Activated CD8-positive, alpha-beta T cell treated with anti-CD3 and anti-CD28 coated beads, Interleukin-2, amount 10 ng/mL, durations not matched to agents 7 days and 5 days (primary cell): ENCODE results near the gene OCSTAMP. TPM values are rescaled to one million over a fixed set of nuclear protein-coding genes. Genes with fewer than 3 reads are reported as not detected.
A peak's percentile ranks its signal among the peaks of the same experiment; 100 is the strongest.

Experiments
- ATAC-seq: fragments of 150-1000 bp; cut with Tn5 transposase; one replicate; pipeline ENCODE4 v1.10.0; 2021; ENCODE audit warnings: moderate library complexity
- CTCF ChIA-PET: fragments of 350-600 bp; sonication (Branson Sonifier 250); formaldehyde crosslinking; loops from one replicate; lab custom pipeline; 2021; ENCODE audit warnings: antibody characterized with exemption; lab: Charles Lee
- POLR2A ChIA-PET: fragments of 350-600 bp; sonication (Branson Sonifier 250); formaldehyde crosslinking; loops from one replicate; lab custom pipeline; 2021; ENCODE audit warnings: antibody characterized with exemption; lab: Charles Lee
- DNase-seq: peaks from one replicate; pipeline ENCODE4 v3.0.0-alpha.2; 2020
- H3K27ac Mint-ChIP-seq: one replicate; pipeline ENCODE4 v1.8.0; 2021; ENCODE audit warnings: mild to moderate bottlenecking, mixed read lengths
- H3K27me3 Mint-ChIP-seq: one replicate; pipeline ENCODE4 v1.8.0; 2021; ENCODE audit warnings: low read depth, mixed read lengths
- H3K36me3 Mint-ChIP-seq: one replicate; pipeline ENCODE4 v1.8.0; 2021; ENCODE audit warnings: low read depth, mixed read lengths
- H3K4me1 Mint-ChIP-seq: one replicate; pipeline ENCODE4 v1.8.0; 2021; ENCODE audit warnings: low read depth, mixed read lengths
- H3K4me3 Mint-ChIP-seq: one replicate; pipeline ENCODE4 v1.8.0; 2021; ENCODE audit warnings: mild to moderate bottlenecking, mixed read lengths
- H3K9me3 Mint-ChIP-seq: one replicate; pipeline ENCODE4 v1.8.0; 2022; ENCODE audit warnings: mixed read lengths; ENCODE audit not compliant: insufficient read depth
- total RNA-seq, 2 experiments: library from RNA; stranded (reverse); gene quantifications; one replicate each; pipeline ENCODE4 v1.2.3, GENCODE V29; 2021

OCSTAMP gene
- total RNA-seq, 2 experiments from 2014 or later = not detected

DNA sequence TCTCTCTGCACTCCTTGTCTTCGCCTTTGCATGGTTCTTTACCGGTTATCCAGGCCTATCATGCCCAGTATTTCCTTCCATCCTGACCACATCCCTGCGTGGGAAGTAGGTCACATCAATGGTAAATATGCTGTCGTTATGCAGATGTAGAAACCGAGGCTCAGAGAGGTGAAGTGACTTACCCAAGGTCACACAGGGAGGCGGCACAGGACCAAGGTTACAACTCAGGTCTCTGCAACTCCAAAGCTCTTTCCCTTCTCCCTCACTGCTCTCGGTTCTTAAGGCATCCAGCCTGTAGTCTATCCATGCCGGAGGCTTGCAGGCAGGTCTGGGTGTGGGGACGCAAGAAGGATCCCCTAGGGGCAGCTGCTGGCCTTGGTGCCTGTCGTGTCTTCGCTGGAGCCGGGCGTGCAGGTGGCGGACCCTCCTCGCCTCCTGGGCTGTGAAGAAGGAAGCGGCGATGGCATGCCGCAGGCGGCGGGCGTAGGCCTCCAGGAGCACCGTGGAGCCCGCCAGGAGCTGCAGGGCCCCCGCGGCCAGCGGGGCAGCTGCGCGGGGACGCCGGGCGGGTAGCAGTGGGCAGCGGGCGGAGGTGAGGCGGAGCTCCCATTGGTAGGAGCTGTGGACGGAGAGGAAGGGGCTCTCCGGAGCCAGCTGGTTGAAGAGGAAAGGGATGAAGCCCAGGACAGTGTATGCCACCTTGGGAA is 9.1 kb downstream of the OCSTAMP start:
- peaks cover 31% of the 10 kb centered on the region for H3K27me3 Mint-ChIP-seq

DNA sequence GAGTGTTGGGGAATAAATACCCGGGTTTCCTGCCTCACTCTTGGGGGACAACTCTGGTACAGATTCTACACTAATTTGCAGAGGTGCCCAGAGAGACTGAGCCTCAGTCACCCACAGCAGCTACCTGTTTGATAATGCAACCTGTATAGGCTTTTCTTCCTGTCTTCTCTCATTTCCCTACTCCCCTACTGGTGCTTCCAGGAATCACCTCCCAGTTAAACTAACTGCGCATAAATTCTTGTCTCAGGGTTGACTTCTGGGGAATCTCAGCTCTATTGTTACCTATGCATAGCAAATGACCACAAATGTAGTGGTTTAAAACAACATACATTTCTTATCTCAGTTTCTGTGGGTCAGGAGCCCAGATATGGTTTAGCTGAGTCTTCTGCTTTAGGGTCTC is 11.3 kb downstream of the OCSTAMP start:
- ChIA-PET CTCF (no interaction called here), POLR2A (interaction anchor here (1.9 kb wide), 1 partner anchor 151 kb away, joined by 5 read pairs; the partner anchor contains the start of gene TP53RK)
- Mint-ChIP-seq H3K36me3 (no peaks in the 10 kb centered on the region), H3K27ac (no peak overlapping the region), H3K27me3 (peaks cover 40% of the 10 kb centered on the region), H3K9me3 (no peaks in the 10 kb centered on the region), H3K4me1 (peaks cover 5% of the 10 kb centered on the region), H3K4me3 (no peak overlapping the region)
- ATAC-seq (no peak), DNase-seq (no peak)

More for the DNA sequence above, 9.1 kb downstream of the OCSTAMP start:
- ChIA-PET POLR2A (interaction anchor here (1.1 kb wide), 1 partner anchor 11 kb away, joined by 6 read pairs; no protein-coding TSS in a partner anchor), CTCF (interaction anchor here (1.4 to 2.0 kb wide), 2 partner anchors 21 to 139 kb away, joined by 5 to 6 read pairs; no protein-coding TSS in a partner anchor)
- Mint-ChIP-seq H3K36me3 (no peaks in the 10 kb centered on the region), H3K9me3 (no peaks in the 10 kb centered on the region), H3K4me3 (no peak overlapping the region), H3K4me1 (peaks cover 5% of the 10 kb centered on the region), H3K27ac (no peak overlapping the region)
- DNase-seq (no peak), ATAC-seq (no peak)

DNA sequence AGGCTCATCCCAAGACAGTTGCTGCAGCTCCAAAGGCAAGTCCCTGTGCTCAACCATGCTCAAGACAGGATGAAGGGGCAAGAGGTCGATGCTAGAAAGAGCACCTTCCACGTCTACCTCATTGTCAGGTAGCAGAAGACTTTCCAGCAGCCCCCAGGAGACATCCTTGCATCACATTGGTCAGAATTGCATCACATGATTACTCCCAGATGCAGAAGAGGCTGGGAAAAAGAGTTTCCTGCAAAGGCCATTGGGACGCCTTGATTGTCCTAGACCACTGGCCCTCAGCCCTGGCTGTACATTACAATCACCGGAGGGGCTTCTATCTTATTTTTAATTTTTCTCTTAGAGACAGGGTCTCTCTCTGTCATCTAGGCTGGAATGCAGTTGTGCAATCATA is 19.8 kb downstream of the OCSTAMP start:
- ChIA-PET CTCF (interaction anchor here (0.7 to 2.4 kb wide), 2 partner anchors 14 to 150 kb away, joined by 3 to 11 read pairs; no protein-coding TSS in a partner anchor), POLR2A (no interaction called here)
- H3K4me3 Mint-ChIP-seq = no peak overlapping the region
- H3K9me3 Mint-ChIP-seq = no peaks in the 10 kb centered on the region
- H3K27me3 Mint-ChIP-seq = peaks cover 30% of the 10 kb centered on the region
- H3K4me1 Mint-ChIP-seq = no peaks in the 10 kb centered on the region
- ATAC-seq (no peak), DNase-seq (no peak)
- no peaks in the 10 kb centered on the region for H3K36me3 Mint-ChIP-seq
- H3K27ac Mint-ChIP-seq = peak overlapping the region; percentile 8

DNA sequence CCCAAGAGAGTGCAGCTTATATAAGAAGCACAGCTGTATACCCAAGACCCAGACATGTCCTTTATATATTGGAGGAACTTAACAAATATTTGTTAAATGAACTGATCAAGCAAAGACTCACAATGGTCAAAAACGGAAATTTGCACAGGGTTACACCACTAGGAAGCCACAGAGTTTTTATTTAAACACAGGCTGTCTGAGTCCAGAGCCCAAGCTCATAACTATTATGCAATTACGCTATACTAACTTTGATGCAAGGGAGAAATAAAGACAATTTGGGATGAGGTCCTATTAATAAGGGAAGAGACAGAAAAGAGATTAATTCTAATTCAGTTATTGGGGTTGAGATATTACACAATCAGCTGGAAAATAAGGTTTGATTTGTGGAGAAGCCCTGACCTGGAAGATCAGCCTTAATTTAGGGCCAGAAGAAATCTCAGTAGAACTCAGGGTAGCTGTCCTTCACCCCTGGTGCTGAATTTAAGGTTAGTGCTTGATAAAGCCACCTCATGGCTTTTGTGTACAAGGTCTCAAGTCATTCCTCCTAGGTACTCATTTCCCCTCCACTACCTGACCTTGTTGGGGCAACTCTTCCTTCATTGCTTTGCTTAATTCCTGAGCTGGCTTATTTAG is 26.6 kb downstream of the OCSTAMP start:
- ATAC-seq (no peak), DNase-seq (peak; percentile 51)
- ChIA-PET CTCF (interaction anchor here (0.8 to 2.1 kb wide), 6 partner anchors 12 to 229 kb away, joined by 3 to 8 read pairs (median 4); no protein-coding TSS in a partner anchor), POLR2A (no interaction called here)
- Mint-ChIP-seq H3K27me3 (peaks cover 36% of the 10 kb centered on the region), H3K36me3 (no peaks in the 10 kb centered on the region), H3K27ac (no peak overlapping the region), H3K9me3 (no peaks in the 10 kb centered on the region), H3K4me1 (no peaks in the 10 kb centered on the region), H3K4me3 (no peak overlapping the region)

DNA sequence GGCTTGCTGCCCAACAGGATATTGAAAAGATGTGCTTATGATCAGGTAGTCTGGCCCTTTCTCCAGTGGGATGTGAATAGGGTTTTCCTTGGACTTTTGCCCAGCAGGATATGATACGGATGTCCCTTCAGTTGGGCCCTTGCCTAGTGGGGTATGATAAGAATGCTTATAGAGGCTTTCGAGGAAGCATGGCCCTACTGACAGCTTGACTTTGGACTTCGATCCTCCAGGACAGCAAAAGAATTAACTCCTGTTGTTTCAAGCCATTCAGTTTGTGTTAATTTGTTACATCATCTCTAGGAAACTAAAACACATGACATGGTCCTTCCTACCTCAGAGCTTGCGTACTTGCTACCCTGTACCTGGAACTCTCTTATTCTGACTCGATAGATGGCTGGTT is 27.3 kb downstream of the OCSTAMP start:
- CTCF ChIA-PET = interaction anchor here (0.8 to 2.1 kb wide), 5 partner anchors 22 to 157 kb away, joined by 3 to 8 read pairs (median 4); no protein-coding TSS in a partner anchor
- DNase-seq (no peak), ATAC-seq (no peak)
- Mint-ChIP-seq H3K4me3 (no peak overlapping the region), H3K4me1 (no peaks in the 10 kb centered on the region), H3K9me3 (no peaks in the 10 kb centered on the region), H3K27ac (no peak overlapping the region), H3K27me3 (peaks cover 33% of the 10 kb centered on the region), H3K36me3 (no peaks in the 10 kb centered on the region)
- POLR2A ChIA-PET = no interaction called here

DNA sequence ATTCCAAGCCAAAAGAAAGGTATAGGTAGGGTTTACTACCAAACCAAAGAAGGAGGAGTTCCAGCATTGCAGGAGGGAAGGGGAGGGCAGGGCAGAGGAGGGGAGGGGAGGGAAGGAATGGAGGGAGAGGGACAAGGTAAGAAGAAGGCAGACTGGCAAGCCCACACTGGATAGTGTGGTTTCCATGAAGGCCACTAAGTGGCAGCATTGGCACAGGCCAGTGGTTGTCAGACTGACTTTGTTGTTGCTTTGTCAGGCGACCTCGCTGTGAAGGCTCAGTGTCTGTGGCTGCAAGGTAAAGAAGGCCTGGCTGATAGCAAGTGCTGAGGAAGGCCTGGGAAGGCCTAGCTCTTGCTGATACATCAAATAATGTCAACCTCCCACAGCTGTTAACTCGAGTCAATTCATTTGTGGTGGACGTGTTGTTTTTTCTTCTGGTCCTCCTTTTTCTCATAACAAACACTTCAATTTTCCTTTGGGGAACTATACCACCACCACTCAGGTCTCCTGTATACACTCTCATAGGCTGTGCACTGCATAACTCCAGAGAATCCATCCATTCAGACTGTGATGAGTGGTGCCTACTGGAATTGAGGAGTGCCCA is 29.4 kb downstream of the OCSTAMP start:
- Mint-ChIP-seq H3K36me3 (no peaks in the 10 kb centered on the region), H3K4me3 (no peak overlapping the region), H3K9me3 (no peaks in the 10 kb centered on the region), H3K27me3 (peaks cover 29% of the 10 kb centered on the region), H3K4me1 (no peaks in the 10 kb centered on the region), H3K27ac (no peak overlapping the region)
- ChIA-PET CTCF (interaction anchor here (1.2 to 1.9 kb wide), 8 partner anchors 9 to 162 kb away, joined by 3 to 9 read pairs (median 4); no protein-coding TSS in a partner anchor), POLR2A (no interaction called here)
- ATAC-seq = peak; percentile 92
- DNase-seq = peak; percentile 73

DNA sequence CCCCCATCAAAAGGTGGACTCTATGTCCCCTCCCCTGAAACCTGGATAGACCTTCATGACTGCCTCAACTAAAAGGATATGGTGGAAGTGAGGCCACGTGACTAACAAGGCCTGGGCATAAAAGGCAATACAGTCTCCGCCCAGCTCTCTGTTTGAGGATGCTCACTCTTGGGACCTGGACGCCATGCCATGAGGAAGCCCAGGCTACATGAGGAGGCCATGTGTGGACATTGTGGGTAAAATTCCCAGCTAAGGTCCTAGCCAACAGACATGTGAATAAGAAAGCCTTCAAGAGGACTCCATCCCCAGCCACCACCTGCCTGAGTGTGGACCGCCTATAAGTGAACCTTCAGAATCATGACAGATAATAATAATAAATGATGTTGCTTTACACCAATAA is 29.9 kb downstream of the OCSTAMP start:
- Mint-ChIP-seq H3K36me3 (no peaks in the 10 kb centered on the region), H3K4me1 (no peaks in the 10 kb centered on the region), H3K4me3 (no peak overlapping the region), H3K27me3 (peaks cover 28% of the 10 kb centered on the region), H3K9me3 (no peaks in the 10 kb centered on the region), H3K27ac (no peak overlapping the region)
- no peak for ATAC-seq
- CTCF ChIA-PET = interaction anchor here (0.9 to 1.9 kb wide), 9 partner anchors 9 to 166 kb away, joined by 3 to 9 read pairs (median 4); no protein-coding TSS in a partner anchor
- POLR2A ChIA-PET = no interaction called here
- no peak for DNase-seq

DNA sequence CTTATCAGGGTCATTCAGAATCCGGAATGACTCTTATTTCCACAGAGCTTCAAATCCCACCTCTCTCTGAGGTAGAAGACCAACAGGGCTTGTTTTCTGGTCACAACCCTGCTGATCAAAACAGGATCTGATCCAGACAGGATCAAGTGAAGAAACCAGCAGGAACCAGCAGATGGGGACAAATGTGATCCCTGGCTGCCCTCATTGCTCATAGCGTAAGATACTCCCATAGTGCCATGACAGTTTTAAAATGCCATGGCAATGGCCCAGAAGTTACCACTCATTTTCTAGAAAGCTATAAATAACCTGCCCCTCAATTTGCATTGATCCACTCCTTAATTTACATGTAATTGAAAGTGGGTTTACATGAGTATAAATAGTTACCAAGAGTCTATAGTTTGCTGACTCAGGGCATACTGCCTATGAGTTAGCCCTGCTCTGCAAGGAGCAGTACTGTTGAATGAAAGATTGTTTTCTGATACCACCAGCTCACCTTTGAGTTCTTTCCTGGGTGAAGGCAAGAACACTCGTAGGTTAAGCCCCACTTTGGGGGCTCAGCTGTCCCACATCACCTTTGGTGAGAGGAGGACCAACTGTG is 30.9 kb downstream of the OCSTAMP start:
- ATAC-seq (no peak), DNase-seq (no peak)
- H3K9me3 Mint-ChIP-seq = no peaks in the 10 kb centered on the region
- H3K27ac Mint-ChIP-seq = no peak overlapping the region
- no peak overlapping the region for H3K4me3 Mint-ChIP-seq
- ChIA-PET POLR2A (no interaction called here), CTCF (interaction anchor here (0.9 to 1.5 kb wide), 4 partner anchors 8 to 167 kb away, joined by 3 to 6 read pairs (median 4); no protein-coding TSS in a partner anchor)
- H3K27me3 Mint-ChIP-seq = peaks cover 25% of the 10 kb centered on the region
- no peaks in the 10 kb centered on the region for H3K4me1 Mint-ChIP-seq
- no peaks in the 10 kb centered on the region for H3K36me3 Mint-ChIP-seq

DNA sequence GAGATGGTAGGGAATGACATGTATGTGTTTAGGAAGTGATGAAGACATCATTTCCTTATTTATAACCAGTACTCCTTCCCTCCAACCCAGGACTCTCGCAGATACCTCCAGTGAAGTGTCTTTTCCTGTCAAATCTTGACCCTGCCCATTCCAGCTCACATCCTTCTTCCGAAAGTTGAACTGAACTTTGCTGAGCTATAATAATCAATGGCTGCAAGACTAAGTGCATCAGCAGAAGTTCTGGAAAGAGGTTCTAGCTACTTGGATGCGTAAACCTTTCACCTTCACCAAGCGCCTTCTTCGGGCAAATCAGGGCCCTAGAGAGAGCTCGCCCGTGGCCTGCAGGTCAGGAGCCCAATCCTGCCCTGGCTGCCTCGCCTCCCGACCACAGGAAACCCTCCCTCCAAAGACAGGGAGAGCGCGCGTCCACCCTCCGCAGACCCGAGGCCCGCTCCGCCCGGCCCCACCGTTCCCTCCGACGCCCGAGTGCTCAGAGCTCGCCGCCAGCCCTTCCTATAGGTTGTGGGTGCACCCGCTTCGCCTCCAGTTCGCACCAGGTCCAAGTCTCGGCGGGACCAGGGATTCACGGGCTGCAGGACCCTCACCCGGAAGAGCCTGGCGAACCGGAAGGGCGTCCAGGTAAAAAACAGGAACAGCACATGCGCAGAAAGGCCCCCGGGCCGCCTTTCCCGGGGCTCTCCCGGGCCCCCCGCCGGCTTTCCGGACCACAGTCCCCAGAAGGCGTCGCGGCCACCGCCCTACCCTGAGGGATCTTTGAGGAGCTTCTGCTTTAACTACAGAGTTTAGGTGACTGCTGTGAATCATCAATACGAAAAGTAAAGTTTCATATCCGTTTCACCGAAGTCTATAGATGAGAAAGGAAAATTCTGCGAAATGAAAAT is 37.3 kb downstream of the OCSTAMP start, which contains the start of gene ZNF334:
Gene ZNF334 (minus strand): TSS at position 617 of the 902 bp plus-strand sequence. CDS start 1,457 bp downstream, outside the sequence.
- ChIA-PET CTCF (interaction anchor here (0.6 to 1.1 kb wide), 4 partner anchors 29 to 176 kb away, joined by 3 to 6 read pairs (median 3); partner anchors contain the start of gene TP53RK), POLR2A (interaction anchor here (0.7 to 1.5 kb wide), 3 partner anchors 149 to 722 kb away, joined by 3 to 5 read pairs (median 4); partner anchors contain the start of genes TP53RK and WFDC3)
- ATAC-seq (peak; percentile 83), DNase-seq (peak; percentile 41)
- H3K27me3 Mint-ChIP-seq = peaks cover 15% of the 10 kb centered on the region
- no peaks in the 10 kb centered on the region for H3K9me3 Mint-ChIP-seq
- H3K27ac Mint-ChIP-seq = peak within 1 kb of the TSS; percentile 74
- peaks cover 9% of the 10 kb centered on the region for H3K36me3 Mint-ChIP-seq
- H3K4me1 Mint-ChIP-seq = peaks cover 16% of the 10 kb centered on the region
- H3K4me3 Mint-ChIP-seq = peak within 1 kb of the TSS; percentile 76

DNA sequence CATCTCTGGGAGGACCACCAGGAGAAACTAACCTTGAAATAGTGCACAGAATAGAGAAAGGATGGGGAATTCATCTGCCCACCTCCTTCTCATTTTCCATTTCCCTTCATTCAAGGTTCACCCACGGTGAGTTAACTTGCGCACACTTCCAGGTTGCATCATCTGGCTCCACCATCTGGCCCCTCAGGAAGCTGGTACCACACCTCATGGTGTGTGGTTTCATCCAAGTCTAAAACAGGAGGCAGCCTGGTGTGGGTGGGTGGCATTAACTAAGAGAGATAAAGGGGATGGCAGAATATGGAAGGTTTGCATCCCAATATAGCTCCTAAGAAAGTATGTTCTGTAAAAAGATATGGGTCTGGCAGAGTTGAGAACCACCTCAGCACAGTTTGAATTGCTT is 40.9 kb downstream of the OCSTAMP start:
- no peak overlapping the region for H3K27ac Mint-ChIP-seq
- H3K4me1 Mint-ChIP-seq = peaks cover 16% of the 10 kb centered on the region
- peaks cover 8% of the 10 kb centered on the region for H3K27me3 Mint-ChIP-seq
- CTCF ChIA-PET = no interaction called here
- H3K4me3 Mint-ChIP-seq = no peak overlapping the region
- peaks cover 5% of the 10 kb centered on the region for H3K9me3 Mint-ChIP-seq
- H3K36me3 Mint-ChIP-seq = peaks cover 9% of the 10 kb centered on the region
- POLR2A ChIA-PET = no interaction called here
- ATAC-seq = no peak
- DNase-seq = no peak
